HCT116 (cell line): Measurements from ENCODE around the gene TSPEAR. TPM values are rescaled to one million over a fixed set of nuclear protein-coding genes. Genes with fewer than 3 reads are reported as not detected.

Source experiments
- ATAC-seq: fragments of 200-7000 bp; cut with Tn5 transposase; 2 replicates; pipeline ENCODE4 v1.9.1; 2020; ENCODE audit warnings: mild to moderate bottlenecking, moderate library complexity
- BruUV-seq: library from RNA; stranded (reverse); fragments of 400-500 nt; replicated peaks from 2 replicates; lab custom pipeline; 2021; lab: Mats Ljungman, UMichigan
- CTCF ChIA-PET: fragments of 300-600 bp; sonication (Branson Sonifier 250); formaldehyde crosslinking; loops from one replicate; lab custom pipeline; 2021; ENCODE audit warnings: antibody characterized with exemption; lab: Charles Lee
- POLR2A ChIA-PET: fragments of 300-600, 350-600 bp; sonication (Branson Sonifier 250); formaldehyde crosslinking; loops from one replicate; lab custom pipeline; 2021; ENCODE audit warnings: antibody characterized with exemption; lab: Charles Lee
- RAD21 ChIA-PET, 2 experiments: fragments of 300-600 bp; sonication (Branson Sonifier 250); formaldehyde crosslinking; loops; one replicate each; lab custom pipeline; 2023; ENCODE audit warnings: low total read pairs in 2 of 2; ENCODE audit not compliant: uncharacterized antibody in 2 of 2, unreplicated experiment in 2 of 2, low non-redundant PET in 1 of 2; lab: Charles Lee
- DNase-seq: peaks from one replicate; pipeline ENCODE4 v3.0.0-alpha.2; 2010; ENCODE audit warnings: low read depth, low spot score
- H2AFZ ChIP-seq: fragments of 200-600 bp; shearing (Covaris generic), sonication (generic); 2 replicates; pipeline ENCODE4 v1.6.1; 2017; ENCODE audit warnings: low read depth, mixed run types, mixed read lengths, antibody characterized with exemption, low read length; ENCODE audit not compliant: poor library complexity, severe bottlenecking
- H3K27ac ChIP-seq: 2 replicates; pipeline ENCODE4 v1.5.1; 2012; ENCODE audit warnings: low read depth, low read length
- H3K27me3 ChIP-seq: fragments of 200-600 bp; sonication (generic); 2 replicates; pipeline ENCODE4 v1.6.1; 2016; ENCODE audit warnings: mixed run types, low read length, mixed read lengths; ENCODE audit not compliant: insufficient read depth
- H3K36me3 ChIP-seq, 2 experiments: fragments of 200-500 bp in 1 of 2; fragments of 200-600 bp in 1 of 2; sonication (Bioruptor generic) in 1 of 2; sonication (generic) in 1 of 2; 2 replicates each; pipeline versions ENCODE4 v1.5.1 to v1.6.1; 2014 to 2016; ENCODE audit warnings: low read length in 2 of 2, inconsistent platforms in 1 of 2, mixed read lengths in 1 of 2, mixed run types in 1 of 2; ENCODE audit not compliant: insufficient read depth in 2 of 2, control insufficient read depth in 1 of 2
- H3K4me1 ChIP-seq, 2 experiments: fragments of 200-600 bp in 1 of 2; sonication (generic) in 1 of 2; 2 replicates each; pipeline versions ENCODE4 v1.5.1 to v1.6.1; 2012 to 2017; ENCODE audit warnings: low read length in 2 of 2, inconsistent platforms in 1 of 2, mild to moderate bottlenecking in 1 of 2, mixed read lengths in 1 of 2, mixed run types in 1 of 2, moderate library complexity in 1 of 2; ENCODE audit not compliant: insufficient read depth in 2 of 2, control insufficient read depth in 1 of 2
- H3K4me2 ChIP-seq: fragments of 200-600 bp; sonication (generic); 2 replicates; pipeline ENCODE4 v1.6.1; 2017; ENCODE audit warnings: mixed run types, low read length, mixed read lengths
- H3K4me3 ChIP-seq, 2 experiments: fragments of 200-600 bp in 1 of 2; sonication (generic) in 1 of 2; replicated peaks in 1 of 2; 2 replicates each; pipeline ENCODE4 v1.5.1; 2011 to 2016; ENCODE audit warnings: low read length in 2 of 2, control low read depth in 1 of 2, low read depth in 1 of 2, mild to moderate bottlenecking in 1 of 2, mixed read lengths in 1 of 2, mixed run types in 1 of 2
- H3K79me2 ChIP-seq: fragments of 200-600 bp; sonication (generic); 2 replicates; pipeline ENCODE4 v1.6.1; 2017; ENCODE audit warnings: mild to moderate bottlenecking, mixed run types, low read length, moderate library complexity, mixed read lengths; ENCODE audit not compliant: insufficient read depth
- H3K9ac ChIP-seq: fragments of 200-600 bp; sonication (generic); 2 replicates; pipeline ENCODE4 v1.6.1; 2016; ENCODE audit warnings: low read length, mixed read lengths
- H3K9me2 ChIP-seq: fragments of 200-600 bp; sonication (generic), shearing (Covaris generic); 2 replicates; pipeline ENCODE4 v1.6.1; 2017; ENCODE audit warnings: mixed run types, mild to moderate bottlenecking, moderate library complexity; ENCODE audit not compliant: insufficient read depth
- H3K9me3 ChIP-seq, 2 experiments: fragments of 200-500 bp in 1 of 2; fragments of 200-600 bp in 1 of 2; sonication (Bioruptor generic) in 1 of 2; sonication (generic) in 1 of 2; 2 replicates each; pipeline ENCODE4 v1.6.1; 2014 to 2017; ENCODE audit warnings: low read length in 2 of 2, mixed read lengths in 2 of 2, inconsistent platforms in 1 of 2, low read depth in 1 of 2, mild to moderate bottlenecking in 1 of 2, mixed run types in 1 of 2, moderate library complexity in 1 of 2; ENCODE audit not compliant: control insufficient read depth in 1 of 2, insufficient read depth in 1 of 2
- H4K20me1 ChIP-seq: fragments of 200-600 bp; sonication (generic), shearing (Covaris generic); 2 replicates; pipeline ENCODE4 v1.6.1; 2017; ENCODE audit warnings: mixed run types, mild to moderate bottlenecking, moderate library complexity; ENCODE audit not compliant: insufficient read depth
- CBX3 ChIP-seq: IDR thresholded peaks from 2 replicates; pipeline ENCODE4 v1.6.1; 2012; ENCODE audit warnings: low read depth
- CTCF ChIP-seq, 3 experiments: fragments of 200-600 bp in 1 of 3; sonication (generic) in 1 of 3; IDR thresholded peaks in 2 of 3; conservative IDR thresholded peaks in 1 of 3; 2 replicates each; pipeline ENCODE4 v1.5.1; 2012 to 2017; ENCODE audit warnings: low read depth in 2 of 3, low read length in 2 of 3, antibody characterized with exemption in 1 of 3, borderline replicate concordance in 1 of 3, control low read depth in 1 of 3, mild to moderate bottlenecking in 1 of 3, mixed read lengths in 1 of 3, mixed run types in 1 of 3, moderate library complexity in 1 of 3; ENCODE audit not compliant: insufficient read depth in 1 of 3
- EGR1 ChIP-seq: IDR thresholded peaks from 2 replicates; pipeline ENCODE4 v1.6.1; 2012; ENCODE audit warnings: low read depth
- EZH2 ChIP-seq: fragments of 200-600 bp; sonication (generic); IDR thresholded peaks from 2 replicates; pipeline ENCODE4 v1.6.1; 2017; ENCODE audit warnings: antibody characterized with exemption, mixed run types
- EZH2phosphoT487 ChIP-seq: fragments of 200-600 bp; IDR thresholded peaks from 2 replicates; pipeline ENCODE4 v1.6.1; 2018; ENCODE audit warnings: antibody characterized with exemption, borderline replicate concordance
- FOSL1 ChIP-seq: IDR thresholded peaks from 2 replicates; pipeline ENCODE4 v1.6.1; 2012; ENCODE audit warnings: low read depth
- JUND ChIP-seq: IDR thresholded peaks from 2 replicates; pipeline ENCODE4 v1.6.1; 2012
- MAX ChIP-seq: IDR thresholded peaks from 2 replicates; pipeline ENCODE4 v1.6.1; 2012
- POLR2A ChIP-seq: IDR thresholded peaks from 2 replicates; pipeline ENCODE4 v1.7.0; 2011; ENCODE audit warnings: borderline replicate concordance; ENCODE audit not compliant: insufficient read depth, insufficient read length; ENCODE audit errors: extremely low read depth
- RAD21 ChIP-seq: IDR thresholded peaks from 2 replicates; pipeline ENCODE4 v1.6.1; 2012; ENCODE audit warnings: low read depth, mild to moderate bottlenecking
- REST ChIP-seq: IDR thresholded peaks from 2 replicates; pipeline ENCODE4 v1.6.1; 2012; ENCODE audit warnings: low read depth
- SRF ChIP-seq: IDR thresholded peaks from 2 replicates; pipeline ENCODE4 v1.6.1; 2012; ENCODE audit warnings: low read depth
- ZBTB33 ChIP-seq: IDR thresholded peaks from 2 replicates; pipeline ENCODE4 v1.6.1; 2011; ENCODE audit warnings: mild to moderate bottlenecking, low read length, moderate library complexity; ENCODE audit not compliant: insufficient replicate concordance; ENCODE audit errors: extremely low read depth
- ZNF274 ChIP-seq: fragments of 200-500 bp; sonication (Bioruptor generic); IDR thresholded peaks from 2 replicates; pipeline ENCODE4 v1.6.1; 2014; ENCODE audit warnings: mild to moderate bottlenecking, low read depth, low read length, inconsistent platforms
- intact Hi-C: fragments of 100-400 bp; cut with micrococcal nuclease; formaldehyde crosslinking; loops from 2 replicates; pipeline ENCODE4 v1.10.0; 2022
- total RNA-seq: library from RNA; stranded (reverse); gene quantifications from one replicate; pipeline ENCODE4 v1.2.1, GENCODE V29; 2021; ENCODE audit not compliant: unreplicated experiment

TSPEAR gene
- total RNA-seq, 1 experiment from 2014 or later = not detected

- H3K79me2 ChIP-seq = no peaks in the 10 kb centered on the region
- CTCF ChIA-PET = interaction anchor here (2.4 kb wide), 1 partner anchor 10 kb away, joined by 7 read pairs; no protein-coding TSS in a partner anchor
- TF ChIP-seq FOSL1 = no peak
- TF ChIP-seq, all 23 proteins: peak for 0
- no peak for DNase-seq
- Histone ChIP-seq H4K20me1 (no peaks in the 10 kb centered on the region), H3K4me2 (no peak overlapping the region), H3K4me1 (no peaks in the 10 kb centered on the region), H2AFZ (no peak overlapping the region), H3K27ac (no peak overlapping the region), H3K4me3 (no peak overlapping the region), H3K36me3 (no peaks in the 10 kb centered on the region), H3K27me3 (peaks cover 18% of the 10 kb centered on the region; the same call in 1 of the 2 replicates), H3K9ac (no peak overlapping the region), H3K9me2 (no peaks in the 10 kb centered on the region), H3K9me3 (no peaks in the 10 kb centered on the region)
- ATAC-seq = no peak
- intact Hi-C loops = no loop called here
- no TSS peak for BruUV-seq
- ChIA-PET RAD21 (no interaction called here), POLR2A (no interaction called here)
Measured at GRCh38 chr21:44500111-44500510, 211.3 kb downstream of the TSPEAR start.

- Histone ChIP-seq H3K9ac (no peak overlapping the region), H3K9me2 (no peaks in the 10 kb centered on the region), H3K27me3 (peaks cover 19% of the 10 kb centered on the region; the same call in 1 of the 2 replicates), H2AFZ (no peak overlapping the region), H3K4me3 (no peak overlapping the region), H3K27ac (no peak overlapping the region), H3K4me1 (no peaks in the 10 kb centered on the region), H3K4me2 (no peak overlapping the region), H3K36me3 (no peaks in the 10 kb centered on the region), H3K79me2 (no peaks in the 10 kb centered on the region), H4K20me1 (no peaks in the 10 kb centered on the region), H3K9me3 (no peaks in the 10 kb centered on the region)
- ATAC-seq = no peak
- no TSS peak for BruUV-seq
- POLR2A ChIA-PET = no interaction called here
- no peak for DNase-seq
- CTCF ChIA-PET = no interaction called here
- intact Hi-C loops = no loop called here
- RAD21 ChIA-PET = no interaction called here
- TF ChIP-seq POLR2A (no peak), REST (no peak), MAX (no peak), CBX3 (no peak), RAD21 (no peak), EZH2phosphoT487 (no peak), JUND (no peak), SRF (no peak), ZBTB33 (no peak), EZH2 (no peak), EGR1 (no peak), CTCF (IDR thresholded peaks at IDR 0.05 in 2 of 3, conservative IDR thresholded peaks at IDR 0.05 in 1 of 3; ENCODE audit: borderline replicate concordance in 1 of 3, insufficient read depth in 1 of 3, low read depth in 2 of 3, low read length in 2 of 3) (no peak), ZNF274 (no peak)
Measured at GRCh38 chr21:44499631-44500030, 211.7 kb downstream of the TSPEAR start.
